GM21367 (cell line): ENCODE data around the gene ZNF474.

Experiments used
- ATAC-seq: cut with Tn5 transposase; IDR thresholded peaks from one replicate; pipeline ENCODE4 v1.9.1; 2021; ENCODE audit not compliant: unreplicated experiment

Gene ZNF474

DNA sequence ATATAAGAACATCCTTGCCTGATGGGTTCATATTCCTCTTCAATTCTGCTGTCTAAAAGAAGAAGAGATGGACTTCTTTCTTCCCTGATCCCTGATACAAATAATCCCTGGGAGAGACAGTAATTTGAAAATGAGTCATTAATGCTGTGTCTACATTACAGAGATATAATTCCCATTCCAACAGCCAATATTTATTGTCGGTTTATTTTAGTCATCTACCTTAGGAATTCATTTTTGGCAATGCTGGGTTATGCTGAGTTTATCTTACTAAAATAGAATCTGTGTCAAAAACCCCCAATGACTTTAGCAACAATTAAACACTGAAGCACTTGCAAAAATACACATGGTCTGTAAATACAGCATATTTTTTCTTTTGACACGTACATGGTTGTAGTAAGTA, 23.9 kb downstream of the ZNF474 start:
- no peak for ATAC-seq

- no peak for ATAC-seq
Observed at GRCh38 chr5:122153774-122154173, 24.4 kb downstream of the ZNF474 start.

GRCh38 chr5:122154491-122154890, 25.1 kb downstream of the ZNF474 start:
- ATAC-seq: no peak

GRCh38 chr5:122154910-122155309, 25.6 kb downstream of the ZNF474 start:
- no peak for ATAC-seq

DNA sequence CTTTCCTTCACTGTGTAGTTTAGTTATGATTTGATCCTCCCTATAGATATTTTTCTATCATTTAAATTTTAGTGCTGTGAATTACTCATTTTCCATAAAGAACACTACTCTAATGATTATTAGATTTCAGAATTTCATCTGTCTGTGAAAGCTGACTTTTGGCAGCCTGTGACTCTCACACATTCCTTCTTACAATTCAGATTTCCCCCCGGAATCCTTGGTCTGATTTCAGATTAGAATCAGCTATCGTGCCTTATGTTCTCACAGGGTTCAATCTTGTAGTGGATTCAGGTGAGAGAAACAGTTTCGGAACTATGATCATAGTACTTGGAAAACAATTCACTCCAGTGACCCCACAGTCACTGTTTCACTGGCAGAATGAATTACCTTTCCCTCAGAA, 26.2 kb downstream of the ZNF474 start:
- no peak for ATAC-seq

- ATAC-seq: no peak
Observed at GRCh38 chr5:122156724-122157325, 27.5 kb downstream of the ZNF474 start.

DNA sequence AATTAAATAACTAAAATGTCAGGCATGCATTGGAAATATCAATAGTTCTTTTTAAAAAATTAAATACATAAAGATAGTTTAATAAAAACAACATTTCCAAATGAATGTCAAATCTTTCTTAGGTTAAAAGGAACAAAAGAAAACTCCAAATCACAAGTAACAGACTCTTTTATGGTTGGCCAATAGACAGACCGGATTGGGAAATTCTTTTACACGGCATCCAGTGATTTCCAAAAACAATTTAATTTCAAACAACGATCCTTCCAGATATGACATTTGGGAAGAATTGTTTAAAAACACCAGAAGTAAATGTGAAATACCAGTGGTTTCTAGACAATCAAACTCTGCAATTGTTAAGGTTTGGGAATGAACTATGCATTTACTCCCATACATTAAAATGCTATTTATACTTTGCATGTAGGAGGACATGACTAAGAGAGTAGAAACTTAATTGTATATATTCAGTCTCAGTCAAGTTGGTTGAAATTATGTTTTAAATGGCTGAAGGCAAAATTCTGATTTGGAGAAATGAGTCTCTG, 32.8 kb downstream of the ZNF474 start:
- ATAC-seq: no peak

GRCh38 chr5:122163121-122164069, 34.0 kb downstream of the ZNF474 start:
- ATAC-seq: no peak

GRCh38 chr5:122164070-122164435, 34.7 kb downstream of the ZNF474 start:
- ATAC-seq: no peak

DNA sequence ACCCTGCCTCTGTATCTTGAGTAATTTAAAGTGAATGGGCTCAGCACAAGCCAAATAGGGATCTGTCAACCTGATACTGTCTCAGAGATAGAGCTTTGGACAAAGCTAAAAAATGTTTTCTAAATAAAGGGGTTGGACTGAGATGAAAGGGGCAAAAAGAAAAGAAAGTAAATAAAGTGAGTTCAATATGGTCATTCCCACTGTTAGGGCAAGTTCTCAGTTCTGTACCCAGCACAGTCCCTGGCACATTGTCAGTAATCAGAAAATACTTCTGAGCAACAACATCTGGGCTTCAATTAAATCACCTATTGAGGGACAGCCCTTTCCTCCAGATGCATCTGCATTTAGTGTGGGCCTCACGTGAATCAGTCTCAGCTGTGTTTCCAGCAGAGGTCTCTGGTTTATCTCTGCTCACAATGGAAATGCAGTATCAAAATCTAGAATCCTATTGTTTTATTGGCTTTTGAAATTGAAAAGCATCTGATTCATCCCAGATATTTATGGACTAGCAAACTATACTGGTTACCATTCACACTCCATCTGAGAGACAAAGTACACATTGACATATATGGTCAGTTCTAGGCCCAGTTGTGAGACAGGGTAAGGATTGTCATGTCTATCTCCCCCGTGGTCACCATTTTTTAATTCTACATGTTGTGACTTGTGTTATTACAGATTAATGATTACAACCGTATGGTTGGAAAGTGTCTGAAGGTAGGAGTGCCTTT, 35.6 kb downstream of the ZNF474 start:
- ATAC-seq: no peak

- ATAC-seq: no peak
Observed at GRCh38 chr5:122165559-122166078, 36.3 kb downstream of the ZNF474 start.

DNA sequence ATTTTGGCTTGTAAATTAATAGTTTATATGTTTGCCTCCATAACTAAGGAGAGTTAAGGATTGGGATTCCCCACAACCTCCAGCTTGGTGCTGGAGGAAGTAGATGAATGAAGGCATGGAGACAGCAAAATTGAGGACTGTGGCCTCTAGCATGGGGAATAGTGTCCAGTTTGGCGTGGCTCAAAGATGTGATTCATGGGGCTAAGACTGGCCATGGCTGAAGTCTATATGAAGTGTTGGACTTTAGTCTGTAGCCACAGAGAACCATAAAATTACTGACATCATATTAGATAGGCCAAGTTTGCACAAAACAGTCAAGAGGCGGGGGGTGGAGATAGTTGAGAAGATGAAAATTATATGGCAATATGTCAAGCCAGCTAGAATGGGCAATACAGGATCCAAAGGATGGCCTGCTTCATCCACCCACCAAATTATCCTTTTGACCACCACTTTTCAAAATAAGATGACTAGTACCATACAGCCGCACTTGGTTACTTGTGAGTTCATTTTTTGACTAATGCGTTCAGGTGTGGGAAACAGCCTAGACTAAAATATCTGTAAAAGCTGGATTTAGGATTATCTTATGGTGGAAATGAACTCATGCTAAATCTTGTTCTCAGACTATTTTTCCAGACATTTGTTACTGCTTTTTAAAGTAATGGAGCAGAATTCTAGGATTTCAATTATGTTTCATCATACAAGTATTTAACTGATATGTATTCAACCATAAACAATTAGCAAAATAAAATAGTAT, 40.2 kb downstream of the ZNF474 start:
- ATAC-seq: no peak

GRCh38 chr5:122170620-122171019, 41.3 kb downstream of the ZNF474 start:
- no peak for ATAC-seq

DNA sequence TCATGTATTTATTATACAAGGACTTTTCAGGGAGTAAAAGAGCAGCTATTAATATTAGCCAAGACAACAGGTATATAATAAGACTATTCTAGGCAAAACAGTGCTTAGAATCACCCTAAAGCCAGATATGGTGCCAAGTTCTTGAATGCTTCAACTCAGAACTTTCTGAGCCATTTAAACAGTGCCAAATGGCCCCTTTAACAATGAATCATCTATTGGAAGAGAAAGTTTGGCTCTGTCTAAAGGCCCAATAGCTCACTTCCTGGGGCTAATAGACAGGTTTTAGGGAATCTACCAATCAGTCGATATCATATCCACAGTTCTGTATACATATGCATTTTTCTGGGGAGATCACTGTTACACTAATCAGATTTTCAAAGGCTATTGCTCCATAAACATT, 42.9 kb downstream of the ZNF474 start:
- ATAC-seq: no peak

- ATAC-seq: no peak
Observed at GRCh38 chr5:122173474-122174415, 44.4 kb downstream of the ZNF474 start.

- ATAC-seq: no peak
Observed at GRCh38 chr5:122175091-122175490, 45.7 kb downstream of the ZNF474 start.

GRCh38 chr5:122175852-122176251, 46.5 kb downstream of the ZNF474 start:
- ATAC-seq: no peak

DNA sequence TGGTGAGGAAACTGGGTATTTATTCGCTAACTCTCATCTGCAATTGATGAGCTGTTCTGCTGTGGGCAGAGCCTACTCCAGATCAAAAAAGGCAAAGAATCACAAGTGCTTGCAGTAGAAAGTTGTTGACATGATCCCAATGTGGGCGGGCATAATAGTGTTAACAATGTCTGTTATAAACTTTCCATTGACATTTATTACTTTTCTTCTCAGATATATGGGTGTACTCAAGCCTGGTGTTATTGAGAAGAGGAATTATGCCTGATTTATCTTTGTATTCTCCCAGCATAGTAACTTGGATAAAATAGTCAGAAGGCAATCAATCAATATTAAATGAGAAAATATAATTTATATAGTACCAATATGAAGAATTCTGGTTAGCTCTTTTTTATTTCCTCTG, 47.8 kb downstream of the ZNF474 start:
- ATAC-seq: no peak

DNA sequence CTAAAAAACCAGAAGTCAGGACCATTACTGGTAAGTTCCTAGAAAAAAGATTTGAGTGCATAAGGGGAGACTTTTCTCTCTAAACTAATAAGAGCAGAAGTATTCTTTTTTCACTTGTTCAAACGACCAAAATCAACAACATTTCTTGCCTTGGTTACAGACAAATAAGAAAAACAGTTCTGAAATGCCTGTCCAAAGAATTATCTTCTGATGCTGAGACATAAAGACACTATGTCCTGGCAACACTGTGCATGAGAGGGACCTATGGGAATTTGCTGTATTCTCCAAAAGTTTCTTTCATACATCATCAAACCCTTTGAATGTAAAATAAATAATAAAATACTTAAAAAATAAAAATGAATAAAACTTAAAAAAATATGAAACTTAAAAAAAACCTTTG, 50.4 kb downstream of the ZNF474 start:
- ATAC-seq: no peak
